Measurements from ENCODE around the gene NDUFA5.
A peak's percentile ranks its signal among the peaks of the same experiment; 100 is the strongest.

The NDUFA5 gene

DNA sequence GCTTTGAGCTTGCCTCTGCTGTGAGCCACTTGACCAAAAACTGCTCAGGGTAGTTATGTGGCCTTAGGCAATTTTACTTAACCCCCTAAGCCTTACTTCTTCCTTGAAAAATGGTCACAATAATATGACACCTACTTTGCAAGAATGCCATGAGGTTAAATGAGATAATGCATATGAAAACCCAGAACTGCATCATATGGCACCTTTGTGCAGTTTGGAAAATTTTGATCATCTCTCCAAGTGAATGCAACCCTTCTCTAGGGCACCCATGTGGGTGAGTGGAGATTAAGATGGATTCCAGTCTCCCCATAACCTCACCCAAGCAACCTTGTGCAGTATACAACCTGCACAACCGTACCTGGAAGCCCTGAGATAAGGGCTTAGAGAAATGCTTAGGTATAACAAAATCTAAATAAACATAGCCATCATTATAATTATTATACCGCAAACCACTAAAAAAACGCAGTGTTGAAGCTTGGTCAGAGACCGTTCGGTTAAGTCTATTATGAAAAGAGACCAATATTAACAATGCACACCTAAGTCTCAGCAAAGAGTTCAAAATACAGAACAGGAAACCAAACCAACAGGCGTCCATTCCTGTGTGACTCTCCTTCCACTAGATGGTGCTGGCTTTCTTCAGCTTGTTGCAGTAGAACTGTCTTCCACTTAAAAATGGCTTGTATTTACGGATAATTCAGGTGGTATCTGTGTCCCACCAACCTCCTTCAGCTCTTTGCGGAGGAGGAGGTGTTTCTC lies 23.0 kb upstream of the NDUFA5 start:
- no peaks in the 10 kb centered on the region for H3K36me3 ChIP-seq
- no peaks in the 10 kb centered on the region for H3K27me3 ChIP-seq
- no peaks in the 10 kb centered on the region for H3K9me3 ChIP-seq
- TF ChIP-seq, protein P1, sequence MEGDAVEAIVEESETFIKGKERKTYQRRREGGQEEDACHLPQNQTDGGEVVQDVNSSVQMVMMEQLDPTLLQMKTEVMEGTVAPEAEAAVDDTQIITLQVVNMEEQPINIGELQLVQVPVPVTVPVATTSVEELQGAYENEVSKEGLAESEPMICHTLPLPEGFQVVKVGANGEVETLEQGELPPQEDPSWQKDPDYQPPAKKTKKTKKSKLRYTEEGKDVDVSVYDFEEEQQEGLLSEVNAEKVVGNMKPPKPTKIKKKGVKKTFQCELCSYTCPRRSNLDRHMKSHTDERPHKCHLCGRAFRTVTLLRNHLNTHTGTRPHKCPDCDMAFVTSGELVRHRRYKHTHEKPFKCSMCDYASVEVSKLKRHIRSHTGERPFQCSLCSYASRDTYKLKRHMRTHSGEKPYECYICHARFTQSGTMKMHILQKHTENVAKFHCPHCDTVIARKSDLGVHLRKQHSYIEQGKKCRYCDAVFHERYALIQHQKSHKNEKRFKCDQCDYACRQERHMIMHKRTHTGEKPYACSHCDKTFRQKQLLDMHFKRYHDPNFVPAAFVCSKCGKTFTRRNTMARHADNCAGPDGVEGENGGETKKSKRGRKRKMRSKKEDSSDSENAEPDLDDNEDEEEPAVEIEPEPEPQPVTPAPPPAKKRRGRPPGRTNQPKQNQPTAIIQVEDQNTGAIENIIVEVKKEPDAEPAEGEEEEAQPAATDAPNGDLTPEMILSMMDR (IDR thresholded peaks at IDR 0.05) = peak in 1 of 2 experiments; percentile 30
- H3K4me3 ChIP-seq = no peak overlapping the region
- intact Hi-C loops (cut with DNase I; ENCODE audit: low total_unique reads) = no loop called here
- no peak overlapping the region for H3K27ac ChIP-seq
- DNase-seq = no peak
- no peaks in the 10 kb centered on the region for H3K4me1 ChIP-seq

DNA sequence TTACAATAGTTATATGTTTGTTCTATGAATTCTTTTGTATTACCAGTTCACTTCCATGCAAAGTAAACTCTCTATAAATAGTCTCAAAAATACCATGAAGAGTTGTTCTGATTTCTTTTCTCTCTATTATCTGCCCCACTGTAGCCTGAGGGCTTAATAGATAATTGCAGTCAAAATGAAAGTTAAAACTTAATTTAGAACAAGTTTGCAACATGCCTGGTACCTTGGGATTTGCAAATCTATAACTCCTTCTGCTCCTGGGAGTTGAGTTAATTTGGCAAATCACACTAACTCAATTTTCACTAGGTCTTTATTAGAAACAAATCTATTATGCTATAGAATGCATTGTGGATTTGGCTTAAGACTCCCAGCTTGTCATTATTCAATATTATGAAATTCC lies 21.8 kb upstream of the NDUFA5 start:
- TF ChIP-seq, protein P1 (IDR thresholded peaks at IDR 0.05) = no peak
- H3K9me3 ChIP-seq = no peaks in the 10 kb centered on the region
- intact Hi-C loops (cut with DNase I; ENCODE audit: low total_unique reads) = no loop called here
- H3K27ac ChIP-seq = no peak overlapping the region
- H3K4me3 ChIP-seq = no peak overlapping the region
- H3K4me1 ChIP-seq = no peaks in the 10 kb centered on the region
- DNase-seq = no peak
- H3K27me3 ChIP-seq = no peaks in the 10 kb centered on the region
- H3K36me3 ChIP-seq = no peaks in the 10 kb centered on the region

DNA sequence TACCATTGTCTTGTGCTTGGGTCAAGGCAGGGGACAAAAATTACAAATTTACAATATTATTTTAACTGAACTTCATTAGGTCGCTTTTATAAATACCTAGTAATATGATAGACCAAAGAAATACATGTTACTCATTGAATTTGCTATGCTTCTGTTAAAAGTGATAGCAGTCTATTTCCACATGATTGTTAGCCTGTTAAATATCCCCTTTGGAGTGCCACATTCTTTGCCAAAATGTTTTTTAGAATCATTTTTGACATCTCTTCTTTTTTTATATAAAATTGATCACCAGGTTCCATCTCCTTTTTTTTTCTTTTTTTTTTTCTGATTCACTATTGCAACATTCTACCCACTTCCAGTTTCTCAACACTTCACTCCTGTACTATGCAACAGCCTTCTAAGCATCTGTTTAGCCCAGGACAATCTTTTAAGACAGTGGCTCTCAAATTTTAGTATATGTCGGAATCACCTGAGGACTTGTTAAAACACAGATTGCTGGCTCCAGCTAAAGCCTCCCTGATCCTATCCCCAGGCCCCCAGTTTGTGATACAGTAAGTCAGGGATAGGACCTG lies 16.4 kb upstream of the NDUFA5 start:
- intact Hi-C loops (cut with DNase I; ENCODE audit: low total_unique reads) = no loop called here
- Histone ChIP-seq H3K9me3 (no peaks in the 10 kb centered on the region), H3K4me3 (no peak overlapping the region)

DNA sequence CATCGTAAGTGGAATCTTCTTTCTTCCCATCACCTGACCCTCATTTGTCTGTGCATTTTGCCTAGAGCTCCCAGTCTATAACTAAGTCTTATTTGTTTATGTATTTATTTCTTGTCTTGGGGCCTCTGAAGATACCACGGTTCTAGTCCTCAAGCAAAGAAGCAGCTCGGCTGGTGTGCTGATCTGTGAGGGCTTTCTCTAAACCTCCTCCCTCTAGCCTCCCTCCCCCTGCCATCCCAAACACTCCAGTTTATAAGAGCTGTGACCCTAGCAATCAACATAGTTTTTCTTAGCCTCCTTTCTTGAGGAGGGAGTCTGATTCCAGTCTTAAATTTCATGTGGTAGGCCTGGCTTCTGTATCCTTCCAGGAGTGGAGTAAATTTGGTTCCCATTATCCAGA lies 15.7 kb upstream of the NDUFA5 start:
- H3K27ac ChIP-seq = no peak overlapping the region
- no peak overlapping the region for H3K4me3 ChIP-seq
- H3K36me3 ChIP-seq = no peaks in the 10 kb centered on the region
- TF ChIP-seq, protein P1 (IDR thresholded peaks at IDR 0.05) = no peak
- H3K9me3 ChIP-seq = no peaks in the 10 kb centered on the region
- no peaks in the 10 kb centered on the region for H3K27me3 ChIP-seq
- no peak for DNase-seq
- intact Hi-C loops (cut with DNase I; ENCODE audit: low total_unique reads) = no loop called here
- no peaks in the 10 kb centered on the region for H3K4me1 ChIP-seq

More for the DNA sequence above, 16.4 kb upstream of the NDUFA5 start:
- TF ChIP-seq, protein P1 (IDR thresholded peaks at IDR 0.05) = no peak
- H3K27me3 ChIP-seq = no peaks in the 10 kb centered on the region
- H3K36me3 ChIP-seq = no peaks in the 10 kb centered on the region
- no peaks in the 10 kb centered on the region for H3K4me1 ChIP-seq
- H3K27ac ChIP-seq = no peak overlapping the region
- no peak for DNase-seq

DNA sequence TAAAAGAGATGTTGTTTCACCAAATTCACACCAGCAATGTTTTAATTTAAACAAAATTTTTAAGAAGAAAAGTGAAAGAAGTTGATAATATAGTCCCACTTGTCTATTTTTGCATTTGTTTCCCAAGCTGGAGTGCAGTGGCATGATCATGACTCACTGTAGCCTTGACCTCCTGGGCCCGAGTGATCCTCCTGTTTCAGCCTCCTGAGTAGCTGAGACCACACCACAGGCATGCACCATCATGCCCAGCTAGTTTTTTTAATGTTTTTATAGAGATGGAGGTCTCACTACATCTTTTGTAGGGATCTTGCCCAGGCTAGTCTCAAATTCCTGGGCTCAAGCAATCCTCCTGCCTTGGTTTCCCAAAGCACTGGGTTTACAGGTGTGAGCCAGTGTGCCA lies 14.1 kb upstream of the NDUFA5 start:
- DNase-seq = no peak
- TF ChIP-seq, protein P1 (IDR thresholded peaks at IDR 0.05) = no peak
- no peaks in the 10 kb centered on the region for H3K4me1 ChIP-seq
- H3K9me3 ChIP-seq = no peaks in the 10 kb centered on the region
- H3K27ac ChIP-seq = no peak overlapping the region
- H3K27me3 ChIP-seq = no peaks in the 10 kb centered on the region
- no peak overlapping the region for H3K4me3 ChIP-seq
- intact Hi-C loops (cut with DNase I; ENCODE audit: low total_unique reads) = no loop called here
- H3K36me3 ChIP-seq = no peaks in the 10 kb centered on the region

Measured in tibial artery (tissue), 4 donors.